GM12891 (cell line): ENCODE measurements around the gene RCC1.
"Not testable (repeated sequence)": the region's sequence is repeated elsewhere in the genome, so short reads cannot be mapped to it uniquely, and the experiment has no call there.

ENCODE experiments used
- DNase-seq: peaks from one replicate; pipeline ENCODE4 v3.0.0; 2011; ENCODE audit warnings: low spot score; ENCODE audit not compliant: insufficient read length
- FAIRE-seq: peaks from 2 replicates; lab custom pipeline; 2011; peaks lifted over from hg19 to GRCh38; lab: Jason Lieb, UNC
- PAX5 ChIP-seq: IDR thresholded peaks from 2 replicates; pipeline ENCODE4 v1.6.1; 2011; ENCODE audit warnings: low read length, moderate library complexity, mild to moderate bottlenecking; ENCODE audit not compliant: insufficient read depth, severe bottlenecking
- POLR2A ChIP-seq: IDR thresholded peaks from 2 replicates; pipeline ENCODE4 v1.6.1; 2011; ENCODE audit warnings: low read depth, low read length, control low read depth
- POLR2AphosphoS5 ChIP-seq: IDR thresholded peaks from 2 replicates; pipeline ENCODE4 v1.6.1; 2011; ENCODE audit warnings: low read depth, low read length, control low read depth
- POU2F2 ChIP-seq: IDR thresholded peaks from 2 replicates; pipeline ENCODE4 v1.6.1; 2011; ENCODE audit warnings: low read depth, mild to moderate bottlenecking, control low read depth, low read length, moderate library complexity
- SPI1 ChIP-seq: IDR thresholded peaks from 2 replicates; pipeline ENCODE4 v1.6.1; 2011; ENCODE audit warnings: low read depth, low read length, control low read depth
- TAF1 ChIP-seq: IDR thresholded peaks from 2 replicates; pipeline ENCODE4 v1.6.1; 2011; ENCODE audit warnings: low read depth, low read length, control low read depth

Gene RCC1

DNA sequence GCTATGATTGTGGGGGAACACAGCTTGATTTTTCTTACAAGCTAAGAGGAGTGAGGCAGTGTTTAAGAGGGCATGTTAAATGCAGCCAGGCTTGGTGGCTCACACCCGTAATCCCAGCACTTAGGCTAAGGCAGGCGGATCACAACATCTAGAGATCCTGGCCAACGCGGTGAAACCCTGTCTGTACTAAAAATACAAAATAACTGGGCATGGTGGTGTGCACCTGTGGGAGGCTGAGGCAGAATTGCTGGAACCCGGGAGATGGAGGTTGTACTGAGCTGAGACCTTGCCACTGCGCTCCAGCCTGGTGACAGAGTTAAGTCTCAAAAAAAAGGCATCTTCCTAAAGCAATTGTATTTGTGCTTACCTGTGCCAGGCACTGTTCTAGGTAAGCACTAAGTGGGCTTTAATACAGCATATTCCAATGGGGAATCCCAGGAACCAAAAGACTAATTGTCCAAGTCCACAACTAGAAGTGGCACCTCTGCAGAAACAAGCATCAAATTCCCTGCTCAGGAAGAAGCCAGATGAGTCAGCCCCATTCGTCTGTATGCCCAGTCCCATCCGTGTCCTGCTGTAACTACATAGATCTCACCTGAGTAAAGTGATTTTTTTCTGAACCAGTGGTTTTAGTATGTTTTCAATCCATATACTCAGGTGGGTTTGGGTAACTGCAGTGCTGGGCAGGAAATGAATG lies 4.6 kb downstream of the RCC1 start:
- no peak for DNase-seq
- FAIRE-seq, result no peak
- TF ChIP-seq PAX5 (peak; percentile 3), POLR2AphosphoS5 (peak; percentile 94), POLR2A (peak; percentile 87), SPI1 (no peak), POU2F2 (peak; percentile 96), TAF1 (0 out of 2 replicates have a peak, but pooled peaks have one; percentile 13)

DNA sequence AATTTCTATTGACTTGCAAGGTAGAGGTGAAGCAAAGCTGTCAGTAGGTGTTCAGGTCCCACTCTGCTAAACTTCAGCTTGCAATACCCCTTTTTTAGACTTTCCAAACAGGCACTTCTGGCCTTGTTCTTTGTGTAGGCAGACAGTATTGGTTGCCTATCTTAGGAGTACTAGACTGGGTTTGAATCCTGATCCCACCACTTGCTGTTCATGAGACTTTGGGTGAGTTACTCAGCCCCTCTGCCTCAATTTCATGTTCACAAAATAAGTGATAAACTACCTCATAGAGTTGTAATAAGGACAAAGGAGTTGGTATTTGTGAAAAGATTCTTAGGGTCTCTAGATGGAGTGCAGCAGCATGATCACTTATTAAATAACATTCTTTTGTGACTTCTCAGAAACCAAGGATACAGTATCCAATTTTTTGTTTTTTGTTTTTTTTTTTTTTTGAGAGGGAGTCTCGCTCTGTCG lies 5.2 kb downstream of the RCC1 start:
- DNase-seq (no peak), FAIRE-seq (peak; percentile 31)
- TF ChIP-seq TAF1, result no peak
- no peak for TF ChIP-seq PAX5
- TF ChIP-seq SPI1, result no peak
- TF ChIP-seq POU2F2, result 0 out of 2 replicates have a peak, but pooled peaks have one; percentile 76
- TF ChIP-seq POLR2A, result peak; percentile 74; the same call in 1 of the 2 replicates
- peak; percentile 90 for TF ChIP-seq POLR2AphosphoS5

DNA sequence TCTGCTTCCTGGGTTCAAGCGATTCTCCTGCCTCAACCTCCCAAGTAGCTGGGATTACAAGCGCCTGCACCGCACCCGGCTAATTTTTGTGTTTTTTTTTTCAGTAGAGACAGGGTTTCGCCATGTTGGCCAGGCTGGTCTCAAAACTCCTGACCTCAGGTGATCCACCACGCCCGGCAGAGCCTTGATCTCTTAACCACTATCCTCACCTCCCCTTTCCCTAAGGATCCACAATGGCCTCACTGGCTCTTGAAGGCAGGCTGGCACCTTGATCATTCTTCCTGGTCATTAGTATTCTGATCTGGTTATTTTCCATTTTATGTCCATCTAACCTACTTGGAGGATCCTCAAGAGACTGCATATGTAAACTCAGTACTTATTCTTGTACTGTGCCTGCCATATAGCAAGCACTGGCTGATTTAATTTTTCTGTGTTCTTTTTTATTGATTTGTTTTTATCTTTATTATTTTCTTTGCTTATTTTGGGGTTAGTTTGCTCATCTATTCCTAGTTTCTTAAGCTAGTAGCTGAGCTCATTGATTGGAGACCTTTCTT lies 6.3 kb downstream of the RCC1 start:
- DNase-seq (no peak), FAIRE-seq (no peak)

DNA sequence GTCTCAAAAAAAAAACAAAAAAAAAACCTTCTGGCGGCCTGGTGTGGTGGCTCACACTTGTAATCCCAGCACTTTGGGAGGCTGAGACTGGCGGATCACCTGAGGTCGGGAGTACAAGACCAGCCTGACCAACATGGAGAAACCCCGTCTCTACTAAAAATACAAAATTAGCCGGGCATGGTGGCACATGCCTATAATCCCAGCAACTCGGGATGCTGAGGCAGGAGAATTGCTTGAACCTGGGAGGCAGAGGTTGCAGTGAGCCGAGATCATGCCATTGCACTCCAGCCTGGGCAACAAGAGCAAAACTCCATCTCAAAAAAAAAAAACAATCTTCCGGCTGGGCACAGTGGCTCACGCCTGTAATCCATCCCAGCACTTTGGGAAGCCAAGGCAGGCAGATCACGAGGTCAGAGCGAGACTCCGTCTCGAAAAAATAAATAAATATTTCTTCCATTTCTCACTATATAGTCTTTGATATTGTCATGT lies 8.6 kb downstream of the RCC1 start:
- not testable (repeated sequence) for FAIRE-seq, DNase-seq

More for the DNA sequence above, 6.3 kb downstream of the RCC1 start:
- 0 out of 2 replicates have a peak, but pooled peaks have one; percentile 15 for TF ChIP-seq POLR2AphosphoS5
- no peak for TF ChIP-seq PAX5
- peak; percentile 73 for TF ChIP-seq POLR2A

DNA sequence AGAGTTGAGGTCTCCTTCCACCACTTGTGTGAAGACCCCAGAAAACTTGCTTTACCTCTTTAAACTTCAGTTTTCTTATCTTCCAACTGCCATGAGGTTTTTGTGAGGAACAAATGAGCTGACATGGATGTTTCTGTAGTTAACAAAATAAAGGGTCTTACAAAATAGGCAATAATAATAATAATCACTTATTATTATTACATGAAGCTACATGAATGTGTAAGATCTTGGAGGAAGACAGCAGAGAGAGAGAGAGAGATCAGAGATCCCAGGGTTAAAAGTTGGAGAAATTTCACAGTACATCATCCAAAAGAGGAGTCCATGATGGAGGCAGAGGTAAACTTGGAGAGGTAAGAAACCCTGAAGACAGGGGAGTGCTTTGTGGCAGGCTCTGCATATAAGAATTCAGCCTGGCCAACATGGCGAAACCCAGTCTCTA lies 10.7 kb downstream of the RCC1 start:
- no peak for FAIRE-seq
- TF ChIP-seq PAX5 (no peak), SPI1 (no peak), POLR2A (no peak), POU2F2 (no peak), POLR2AphosphoS5 (no peak), TAF1 (no peak)
- no peak for DNase-seq

DNA sequence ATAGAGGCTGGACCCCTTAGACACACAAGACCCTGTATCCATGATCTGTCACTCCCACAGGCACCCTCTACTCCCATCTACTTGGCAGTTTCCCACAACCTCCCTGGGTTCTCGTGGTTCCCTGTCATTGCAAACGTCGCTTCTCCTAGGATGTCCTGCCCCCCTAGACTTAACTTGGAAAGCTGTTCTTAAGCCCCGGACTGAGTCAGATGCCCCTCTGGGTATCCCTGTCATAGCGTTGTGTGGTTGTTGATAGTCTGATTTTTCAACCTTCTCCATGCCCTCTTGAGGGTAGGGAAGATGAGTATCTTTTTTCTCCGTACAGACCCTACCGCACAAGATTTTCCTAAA lies 11.8 kb downstream of the RCC1 start:
- DNase-seq (no peak), FAIRE-seq (no peak)
- TF ChIP-seq PAX5 (no peak), POLR2AphosphoS5 (no peak), POLR2A (no peak), SPI1 (no peak), TAF1 (no peak), POU2F2 (no peak)

DNA sequence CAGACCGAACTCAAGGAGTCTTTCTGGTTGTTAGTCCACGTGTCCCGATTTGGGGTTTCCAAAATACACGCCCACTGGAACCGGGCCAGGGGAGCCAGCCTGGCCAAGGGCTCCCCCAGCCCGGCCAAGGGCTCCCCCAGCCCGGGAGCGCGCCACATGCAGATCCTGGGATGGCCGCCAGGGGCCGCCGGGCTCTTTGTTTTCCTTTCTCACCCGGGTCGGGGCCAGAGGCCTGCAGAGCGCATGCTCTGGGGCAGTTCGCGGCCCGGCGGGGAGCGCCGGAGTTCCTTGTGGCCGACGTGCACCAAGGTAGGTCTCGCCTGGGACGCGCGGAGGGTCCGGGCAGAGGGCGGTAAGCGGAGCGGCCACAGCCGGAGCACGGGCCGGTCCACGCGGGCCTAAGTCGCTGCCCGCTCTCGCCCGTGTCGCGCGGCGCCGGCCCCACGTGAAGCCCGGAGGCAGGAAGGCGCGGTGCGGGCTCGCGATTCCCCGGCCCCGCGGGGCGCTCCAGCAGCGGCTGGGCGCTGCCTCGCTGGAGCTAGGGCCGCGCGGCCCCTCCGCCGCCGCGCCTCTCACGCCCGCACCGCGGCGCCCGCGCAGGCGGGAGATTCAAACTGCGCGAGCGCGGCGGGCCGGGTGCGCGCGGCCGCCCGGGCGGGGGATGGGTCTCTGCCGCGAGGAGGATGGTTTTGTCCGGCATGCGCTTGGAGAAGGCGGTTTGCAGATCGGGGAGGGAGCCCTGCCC lies 12.3 kb downstream of the RCC1 start:
- FAIRE-seq (peak; percentile 85), DNase-seq (peak; percentile 83)
- TF ChIP-seq POLR2AphosphoS5 (peak; percentile 40; the same call in 1 of the 2 replicates), TAF1 (no peak), PAX5 (no peak), SPI1 (no peak), POU2F2 (no peak), POLR2A (peak; percentile 50)

DNA sequence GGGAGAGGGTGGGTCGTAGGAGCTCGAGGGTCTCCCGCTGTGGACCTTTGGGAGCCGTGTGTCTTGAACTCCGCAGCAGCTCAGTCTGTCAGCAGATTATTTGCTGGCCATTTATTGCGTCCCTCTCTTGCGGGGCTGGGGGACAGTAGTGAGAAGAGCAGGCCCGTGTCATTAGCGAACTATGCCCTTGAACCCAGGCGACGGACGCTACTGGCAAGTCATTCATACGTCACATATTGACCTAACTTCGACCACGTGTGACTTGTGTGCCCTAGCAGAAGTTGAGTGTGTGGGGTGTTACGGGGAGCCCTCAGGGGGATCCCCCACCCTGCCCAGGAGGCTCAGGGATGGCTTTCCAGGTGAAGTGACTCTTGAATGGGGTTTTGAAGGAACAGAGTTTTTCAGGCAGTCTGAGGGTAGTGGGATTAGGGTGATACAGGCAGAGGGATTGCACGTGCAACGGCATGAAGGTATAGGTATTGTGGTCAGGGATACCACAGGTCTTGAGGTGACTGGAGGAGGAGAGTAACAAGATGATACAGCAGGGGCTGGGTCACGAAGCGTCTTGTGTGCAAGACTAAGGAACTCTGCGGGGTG lies 13.0 kb downstream of the RCC1 start:
- FAIRE-seq, result peak; percentile 93
- DNase-seq, result no peak
- TF ChIP-seq POU2F2 (0 out of 2 replicates have a peak, but pooled peaks have one; percentile 17), PAX5 (no peak)

DNA sequence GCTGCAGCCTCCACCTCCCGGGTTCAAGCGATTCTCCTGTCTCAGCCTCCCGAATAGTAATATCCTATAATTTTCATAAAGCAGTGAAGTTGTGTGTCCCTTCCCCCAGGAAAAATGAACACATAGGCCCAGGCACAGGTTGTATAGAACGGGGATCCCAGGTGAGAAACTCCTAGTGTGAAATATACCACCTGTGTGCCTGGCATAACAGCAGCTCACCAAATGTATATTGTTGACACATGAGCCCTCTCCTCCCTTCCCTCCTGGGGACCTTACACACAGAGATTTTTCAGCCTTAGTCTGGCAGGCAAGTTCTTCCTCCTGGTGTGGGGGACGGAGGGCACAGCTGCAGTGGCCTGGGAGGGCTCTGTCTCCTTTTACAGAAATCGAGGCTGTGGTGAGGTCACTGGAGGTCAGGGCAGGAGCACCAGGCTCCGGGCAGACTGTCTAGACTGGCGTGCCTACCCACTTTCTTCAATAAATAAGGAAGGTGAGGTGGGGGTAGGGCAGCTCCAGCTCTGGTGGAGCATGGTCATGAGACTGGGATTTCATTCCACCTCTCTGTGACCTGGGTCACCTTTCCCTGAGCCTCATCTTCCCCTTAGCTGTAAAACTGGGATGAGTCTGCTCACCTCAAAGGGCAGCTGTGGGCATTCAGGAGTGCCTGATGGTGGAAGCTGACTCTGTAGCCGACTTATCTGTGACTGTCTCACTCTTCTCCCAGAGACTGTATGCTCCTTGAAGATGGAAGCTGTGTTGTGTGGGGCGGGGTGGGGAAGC lies 14.3 kb downstream of the RCC1 start:
- no peak for TF ChIP-seq PAX5
- TF ChIP-seq TAF1, result no peak
- no peak for TF ChIP-seq POLR2A
- TF ChIP-seq POLR2AphosphoS5, result no peak
- TF ChIP-seq POU2F2, result no peak
- TF ChIP-seq SPI1, result no peak

DNA sequence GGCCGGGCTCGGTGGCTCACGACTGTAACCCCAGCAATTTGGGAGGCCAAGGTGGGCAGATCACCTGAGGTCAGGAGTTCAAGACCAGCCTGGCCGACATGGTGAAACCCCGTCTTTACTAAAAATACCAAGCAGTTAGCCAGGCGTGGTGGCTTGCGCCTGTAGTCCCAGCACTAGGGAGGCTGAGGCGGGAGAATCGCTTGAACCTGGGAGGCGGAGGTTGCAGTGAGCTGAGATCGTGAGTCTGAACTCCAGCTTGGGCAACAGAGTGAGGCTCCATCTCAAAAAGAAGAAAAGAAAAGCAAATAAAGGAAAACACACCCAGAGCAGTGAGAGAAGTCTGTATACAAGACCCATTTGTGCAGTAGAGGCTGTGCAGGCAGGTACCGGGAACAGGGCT lies 15.0 kb downstream of the RCC1 start:
- not testable (repeated sequence) for FAIRE-seq

More for the DNA sequence above, 14.3 kb downstream of the RCC1 start:
- no peak for DNase-seq
- FAIRE-seq, result peak; percentile 59

More for the DNA sequence above, 15.0 kb downstream of the RCC1 start:
- not testable (repeated sequence) for DNase-seq
